ENCODE measurements around the gene SNX13.
"Not testable (repeated sequence)": the region's sequence is repeated elsewhere in the genome, so short reads cannot be mapped to it uniquely, and the experiment has no call there.

Gene SNX13

GRCh38 chr7:17844514-17845196, 95.6 kb downstream of the SNX13 start:
- peak; percentile 48 for DNase-seq

- no peak for DNase-seq
Measured at GRCh38 chr7:17844022-17844421, 96.3 kb downstream of the SNX13 start.

- DNase-seq = no peak
Measured at GRCh38 chr7:17843041-17843440, 97.3 kb downstream of the SNX13 start.

GRCh38 chr7:17832820-17833355, 107.4 kb downstream of the SNX13 start:
- DNase-seq = no peak

- DNase-seq = no peak
Measured at GRCh38 chr7:17832242-17832641, 108.1 kb downstream of the SNX13 start.

- no peak for DNase-seq
Measured at GRCh38 chr7:17830206-17830605, 110.1 kb downstream of the SNX13 start.

- no peak for DNase-seq
Measured at GRCh38 chr7:17829001-17829400, 111.3 kb downstream of the SNX13 start.

GRCh38 chr7:17822547-17823173, 117.6 kb downstream of the SNX13 start:
- no peak for DNase-seq

GRCh38 chr7:17816903-17817302, 123.4 kb downstream of the SNX13 start:
- no peak for DNase-seq

- DNase-seq = no peak
Measured at GRCh38 chr7:17815318-17815717, 125.0 kb downstream of the SNX13 start.

GRCh38 chr7:17814058-17814457, 126.2 kb downstream of the SNX13 start:
- no peak for DNase-seq

GRCh38 chr7:17809215-17809614, 131.1 kb downstream of the SNX13 start:
- not testable (repeated sequence) for DNase-seq

GRCh38 chr7:17807242-17807641, 133.1 kb downstream of the SNX13 start:
- no peak for DNase-seq

GRCh38 chr7:17806631-17807030, 133.7 kb downstream of the SNX13 start:
- no peak for DNase-seq

- DNase-seq = no peak
Measured at GRCh38 chr7:17802056-17802455, 138.2 kb downstream of the SNX13 start.

- DNase-seq = no peak
Measured at GRCh38 chr7:17792075-17792936, 148.0 kb downstream of the SNX13 start.

GRCh38 chr7:17787257-17787656, 153.0 kb downstream of the SNX13 start:
- no peak for DNase-seq

GRCh38 chr7:17786314-17786852, 153.9 kb downstream of the SNX13 start:
- no peak for DNase-seq

GRCh38 chr7:17782216-17782549, 158.1 kb downstream of the SNX13 start:
- no peak for DNase-seq

- DNase-seq = peak; percentile 61
Measured at GRCh38 chr7:17781491-17782215, 158.6 kb downstream of the SNX13 start.

- DNase-seq = no peak
Measured at GRCh38 chr7:17779381-17779780, 160.9 kb downstream of the SNX13 start.

GRCh38 chr7:17774716-17775288, 165.5 kb downstream of the SNX13 start:
- DNase-seq = no peak

All from EL (cell line).